GM18511 (cell line): Measurements from ENCODE around the gene GPRC6A.
"Not testable (repeated sequence)": the region's sequence is repeated elsewhere in the genome, so short reads cannot be mapped to it uniquely, and the experiment has no call there.

Source experiments
- ATAC-seq: cut with Tn5 transposase; IDR thresholded peaks from one replicate; pipeline ENCODE4 v1.9.1; 2021; ENCODE audit warnings: mild to moderate bottlenecking, moderate library complexity; ENCODE audit not compliant: unreplicated experiment

GPRC6A gene, protein sequence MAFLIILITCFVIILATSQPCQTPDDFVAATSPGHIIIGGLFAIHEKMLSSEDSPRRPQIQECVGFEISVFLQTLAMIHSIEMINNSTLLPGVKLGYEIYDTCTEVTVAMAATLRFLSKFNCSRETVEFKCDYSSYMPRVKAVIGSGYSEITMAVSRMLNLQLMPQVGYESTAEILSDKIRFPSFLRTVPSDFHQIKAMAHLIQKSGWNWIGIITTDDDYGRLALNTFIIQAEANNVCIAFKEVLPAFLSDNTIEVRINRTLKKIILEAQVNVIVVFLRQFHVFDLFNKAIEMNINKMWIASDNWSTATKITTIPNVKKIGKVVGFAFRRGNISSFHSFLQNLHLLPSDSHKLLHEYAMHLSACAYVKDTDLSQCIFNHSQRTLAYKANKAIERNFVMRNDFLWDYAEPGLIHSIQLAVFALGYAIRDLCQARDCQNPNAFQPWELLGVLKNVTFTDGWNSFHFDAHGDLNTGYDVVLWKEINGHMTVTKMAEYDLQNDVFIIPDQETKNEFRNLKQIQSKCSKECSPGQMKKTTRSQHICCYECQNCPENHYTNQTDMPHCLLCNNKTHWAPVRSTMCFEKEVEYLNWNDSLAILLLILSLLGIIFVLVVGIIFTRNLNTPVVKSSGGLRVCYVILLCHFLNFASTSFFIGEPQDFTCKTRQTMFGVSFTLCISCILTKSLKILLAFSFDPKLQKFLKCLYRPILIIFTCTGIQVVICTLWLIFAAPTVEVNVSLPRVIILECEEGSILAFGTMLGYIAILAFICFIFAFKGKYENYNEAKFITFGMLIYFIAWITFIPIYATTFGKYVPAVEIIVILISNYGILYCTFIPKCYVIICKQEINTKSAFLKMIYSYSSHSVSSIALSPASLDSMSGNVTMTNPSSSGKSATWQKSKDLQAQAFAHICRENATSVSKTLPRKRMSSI

DNA sequence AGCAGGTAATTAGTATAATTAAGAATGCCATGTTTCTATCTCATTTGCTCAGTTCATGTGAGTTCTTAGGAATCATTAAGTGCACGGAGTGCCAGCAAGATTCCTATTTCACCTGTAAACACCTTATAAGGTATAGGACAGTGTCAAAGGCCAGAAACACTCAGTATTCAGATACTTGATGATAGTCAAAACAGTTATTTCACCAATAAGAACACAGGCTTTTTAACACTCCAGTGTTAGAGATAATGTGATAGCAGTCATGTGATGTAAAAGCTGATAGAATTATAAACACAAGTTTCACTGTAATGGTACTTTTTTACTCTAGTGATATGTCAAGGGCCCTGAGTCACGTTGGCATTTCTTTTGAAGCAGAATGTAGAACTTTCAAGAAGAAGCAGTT is at the start of gene GPRC6A:
TSS of gene GPRC6A (minus strand) at position 101 of the 400 bp plus-strand sequence. CDS start at position 31, 70 bp downstream.
- ATAC-seq: no peak

GRCh38 chr6:116877743-116878142 is 48.9 kb upstream of the GPRC6A start:
- ATAC-seq: no peak

DNA sequence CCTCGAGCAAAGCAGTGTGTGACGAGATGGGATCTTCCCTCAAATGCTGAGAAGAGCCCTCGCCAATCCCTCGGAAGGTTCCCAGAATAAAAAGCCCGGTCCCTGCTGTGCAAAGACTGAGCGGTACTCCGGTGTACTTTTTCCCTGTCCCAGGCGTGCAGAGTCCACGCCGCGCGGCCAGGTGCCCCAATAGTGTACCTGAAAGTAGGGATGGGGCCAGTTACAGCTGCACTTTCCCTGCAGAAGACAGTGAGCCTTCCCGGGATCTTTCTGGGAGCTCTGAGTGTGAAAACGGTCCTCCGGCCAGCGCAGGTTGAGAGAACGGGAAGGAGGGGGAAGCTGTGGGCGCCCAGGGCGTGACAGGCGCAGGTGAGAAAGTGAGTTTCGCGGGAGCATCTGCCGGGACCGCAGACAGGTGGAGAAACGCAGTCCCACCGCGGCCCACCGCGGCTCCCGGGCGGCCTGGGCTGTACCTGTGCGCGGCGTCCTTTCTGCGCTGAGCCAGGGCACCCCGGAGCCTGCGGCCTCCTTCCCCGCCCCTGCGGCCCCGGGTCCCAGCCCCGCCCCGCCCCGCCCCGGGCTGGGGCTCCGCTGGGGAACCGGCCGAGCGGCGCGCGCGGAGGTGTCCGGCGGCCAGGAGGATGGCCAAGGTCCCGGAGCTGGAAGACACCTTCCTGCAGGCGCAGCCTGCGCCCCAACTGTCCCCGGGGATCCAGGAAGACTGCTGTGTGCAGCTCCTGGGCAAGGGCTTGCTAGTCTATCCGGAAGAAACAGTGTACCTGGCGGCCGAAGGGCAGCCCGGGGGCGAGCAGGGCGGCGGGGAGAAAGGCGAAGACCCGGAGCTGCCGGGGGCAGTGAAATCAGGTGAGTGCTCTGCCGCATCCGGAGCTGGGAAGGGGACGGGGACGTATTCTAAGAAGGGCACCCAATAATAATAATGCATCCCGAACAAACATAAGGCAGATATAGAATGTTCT is 48.0 kb upstream of the GPRC6A start, which contains the start of gene RFX6:
TSS of gene RFX6 (plus strand) at position 608 of the 977 bp plus-strand sequence. CDS start at position 642, 34 bp downstream.
- peak; percentile 45 for ATAC-seq

DNA sequence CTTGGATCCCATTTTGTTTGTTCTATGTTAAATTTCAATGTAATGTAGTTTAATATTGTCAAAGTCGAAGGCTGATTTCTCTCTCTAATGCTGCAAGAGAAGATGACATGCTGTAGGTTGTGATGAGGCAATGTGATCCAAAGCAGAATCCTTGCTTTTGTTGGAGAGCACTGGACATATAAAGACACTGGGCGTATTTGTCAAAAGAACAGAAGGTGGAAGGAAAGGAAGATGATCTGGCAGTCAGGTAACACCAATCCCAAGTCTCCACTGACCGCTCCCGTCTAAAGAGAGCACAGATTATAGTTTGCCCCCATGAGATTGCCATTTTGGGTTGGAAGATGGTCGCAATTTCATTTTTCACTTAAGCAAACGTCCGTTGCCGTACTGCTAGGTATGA is 47.2 kb upstream of the GPRC6A start:
- ATAC-seq: peak; percentile 17

DNA sequence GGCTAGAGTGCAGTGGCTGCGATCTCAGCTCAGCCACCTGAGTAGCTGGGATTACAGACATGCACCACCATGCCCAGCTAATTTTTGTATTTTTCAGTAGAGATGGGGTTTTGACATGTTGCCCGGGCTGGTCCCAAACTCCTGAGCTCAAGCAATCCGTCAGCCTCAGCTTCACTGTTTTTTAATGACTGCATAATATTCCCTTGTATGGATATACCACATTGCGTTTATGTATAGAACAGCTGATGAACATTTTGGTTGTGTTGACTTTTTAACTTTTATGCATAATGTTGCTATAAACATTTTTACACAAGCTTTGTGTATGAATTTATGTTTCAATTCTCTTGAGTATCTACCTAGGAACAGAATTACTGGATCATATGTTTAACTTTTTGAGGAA is 43.9 kb upstream of the GPRC6A start:
- no peak for ATAC-seq

- ATAC-seq: peak; percentile 72
Observed at GRCh38 chr6:116866281-116866871, 37.5 kb upstream of the GPRC6A start.

- no peak for ATAC-seq
Observed at GRCh38 chr6:116859264-116859663, 30.4 kb upstream of the GPRC6A start.

DNA sequence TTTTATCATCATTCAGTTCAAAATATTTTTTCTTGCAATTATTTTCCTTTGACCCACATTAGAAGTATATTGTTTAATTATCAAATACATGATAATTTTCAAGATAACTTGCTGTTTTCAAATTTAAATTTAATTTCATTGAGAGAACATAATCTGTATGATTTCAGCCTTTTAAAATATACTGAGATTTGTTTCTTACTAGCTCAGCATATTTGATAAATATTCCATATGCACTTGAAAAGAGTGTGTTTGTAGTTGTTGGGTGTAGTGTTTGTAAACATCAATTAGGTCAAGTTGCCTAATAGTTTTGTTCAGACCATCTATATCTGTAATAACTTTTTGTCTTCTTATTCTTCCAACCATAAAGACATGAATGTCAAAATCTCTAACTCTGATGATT is 29.2 kb upstream of the GPRC6A start:
- ATAC-seq: no peak

GRCh38 chr6:116847227-116847626 is 18.3 kb upstream of the GPRC6A start:
- peak; percentile 69 for ATAC-seq

- no peak for ATAC-seq
Observed at GRCh38 chr6:116842459-116842858, 13.6 kb upstream of the GPRC6A start.

DNA sequence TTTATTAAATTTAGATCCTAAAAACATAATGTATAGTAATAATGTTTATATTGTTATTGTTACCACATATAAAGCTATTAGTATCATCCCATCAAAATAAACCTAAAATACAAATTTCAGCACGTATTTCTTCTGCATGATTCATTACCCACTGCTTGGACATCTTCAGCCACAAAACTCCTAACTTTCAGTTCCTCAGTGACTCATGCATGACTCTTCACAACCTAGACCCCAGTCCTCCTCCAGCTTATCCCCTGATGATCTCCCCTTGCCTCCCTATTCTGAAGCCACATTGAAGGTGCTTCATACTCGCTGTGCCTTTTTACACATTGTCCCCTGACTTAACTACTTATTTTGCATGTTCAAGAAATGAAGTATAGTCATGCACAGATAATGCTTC is 11.2 kb upstream of the GPRC6A start:
- no peak for ATAC-seq

GRCh38 chr6:116836606-116837342 is 7.9 kb upstream of the GPRC6A start:
- ATAC-seq: no peak

GRCh38 chr6:116834526-116834925 is 5.6 kb upstream of the GPRC6A start:
- ATAC-seq: not testable (repeated sequence)

DNA sequence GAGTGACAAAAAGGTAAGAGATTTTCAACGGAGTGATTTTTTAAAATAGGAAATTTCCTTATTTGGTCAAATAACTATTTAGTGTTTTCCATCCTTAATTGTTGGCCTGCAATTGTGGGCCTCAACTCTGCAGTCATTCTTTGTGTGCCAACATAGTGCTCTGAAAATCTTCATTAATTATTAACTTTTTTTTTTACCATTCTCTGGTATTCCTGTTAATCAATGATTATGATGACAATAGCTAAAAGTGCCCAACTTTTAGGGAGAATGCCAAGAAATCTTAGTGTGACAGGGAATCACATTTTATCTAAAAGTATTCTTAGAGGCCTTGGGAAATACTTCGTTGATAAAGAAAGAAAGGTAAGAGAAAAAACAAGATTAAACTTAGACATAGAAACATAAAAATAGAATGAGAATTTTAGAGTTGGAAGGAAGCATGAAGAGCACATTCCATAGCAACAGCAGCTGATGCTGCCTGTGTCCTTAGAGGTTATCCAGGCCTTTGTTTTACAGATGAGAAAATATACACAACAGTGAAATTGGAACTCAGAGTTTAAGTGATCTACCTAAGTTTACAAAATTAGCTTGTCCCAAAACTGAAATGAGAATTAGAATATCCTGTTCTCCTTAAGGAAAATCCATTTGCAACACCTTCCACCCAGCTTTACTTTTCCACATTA is 1.2 kb downstream of the GPRC6A start:
- ATAC-seq: no peak

GRCh38 chr6:116816336-116816735 is 12.5 kb downstream of the GPRC6A start:
- not testable (repeated sequence) for ATAC-seq

DNA sequence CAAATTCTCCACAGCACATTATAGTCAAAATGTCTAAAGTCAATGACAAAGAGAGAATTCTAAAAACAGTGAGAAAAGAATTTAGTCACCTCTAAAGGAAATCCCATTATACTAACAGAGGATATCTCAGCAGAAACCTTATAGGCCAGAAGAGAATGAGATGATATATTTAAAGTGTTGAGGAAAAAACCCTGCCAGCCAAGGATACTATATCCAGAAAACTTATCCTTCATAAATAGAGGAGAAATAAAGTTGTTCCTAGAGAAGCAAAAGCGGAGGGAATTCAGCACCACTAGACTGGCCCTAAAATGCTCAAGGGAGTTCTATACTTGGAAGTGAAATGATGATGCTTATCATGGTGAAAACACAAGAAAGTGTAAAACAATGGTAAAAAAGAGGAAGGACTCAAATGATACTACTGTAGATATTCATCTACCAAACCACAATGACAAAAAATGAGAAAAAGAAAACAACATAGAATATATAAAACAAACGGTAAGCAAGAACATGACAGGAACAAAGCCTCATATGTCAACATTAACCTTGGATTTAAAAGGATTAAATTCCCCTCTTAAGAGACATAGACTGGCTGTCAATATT is 16.7 kb downstream of the GPRC6A start:
- no peak for ATAC-seq

DNA sequence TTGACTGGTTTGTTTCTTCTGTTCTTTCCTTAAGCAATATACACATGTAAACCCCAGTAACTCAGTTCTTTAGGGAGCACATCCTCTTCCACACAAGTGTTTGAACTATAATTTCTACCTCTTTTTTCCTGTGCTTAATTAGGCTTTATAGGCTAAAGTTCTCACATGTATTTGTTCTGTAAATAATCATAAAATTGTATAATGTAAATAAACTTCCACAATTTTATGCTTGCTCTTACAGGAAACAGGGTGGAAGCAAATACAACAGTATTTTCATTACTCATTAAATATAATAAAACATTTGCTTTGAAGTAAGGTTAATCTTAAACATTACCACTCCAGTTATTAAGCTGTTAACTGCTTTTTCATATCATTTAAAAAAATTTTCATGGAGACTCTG is 26.9 kb downstream of the GPRC6A start:
- ATAC-seq: no peak

DNA sequence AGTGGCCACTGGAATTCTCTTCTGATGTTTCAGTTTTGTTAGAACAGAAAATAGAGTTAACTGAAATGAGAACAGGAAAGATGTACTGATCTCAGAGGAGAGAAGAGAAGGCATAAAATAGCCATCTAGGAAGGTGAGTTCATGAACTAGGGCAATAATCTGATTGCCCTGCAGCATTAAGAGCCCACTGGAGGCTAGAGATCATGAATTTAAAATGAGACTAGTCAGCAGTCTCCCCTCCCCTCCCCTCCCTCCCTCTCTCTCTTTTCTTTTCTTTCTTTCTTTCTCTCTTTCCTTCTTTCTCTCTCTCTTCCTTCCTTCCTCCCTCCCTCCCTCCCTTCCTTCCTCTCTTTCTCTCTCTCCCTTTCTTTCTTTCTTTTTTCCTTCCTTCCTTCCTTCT is 28.9 kb downstream of the GPRC6A start:
- no peak for ATAC-seq
